NOMO-1 treated with DMSO at 0.1 percent for 48 hours (cell line): ENCODE measurements around the gene ASB12.

Source experiments
- DNase-seq: peaks from one replicate; lab custom pipeline; 2025; ENCODE audit not compliant: unreplicated experiment; lab: John Stamatoyannopoulos, UW

The ASB12 gene

DNA sequence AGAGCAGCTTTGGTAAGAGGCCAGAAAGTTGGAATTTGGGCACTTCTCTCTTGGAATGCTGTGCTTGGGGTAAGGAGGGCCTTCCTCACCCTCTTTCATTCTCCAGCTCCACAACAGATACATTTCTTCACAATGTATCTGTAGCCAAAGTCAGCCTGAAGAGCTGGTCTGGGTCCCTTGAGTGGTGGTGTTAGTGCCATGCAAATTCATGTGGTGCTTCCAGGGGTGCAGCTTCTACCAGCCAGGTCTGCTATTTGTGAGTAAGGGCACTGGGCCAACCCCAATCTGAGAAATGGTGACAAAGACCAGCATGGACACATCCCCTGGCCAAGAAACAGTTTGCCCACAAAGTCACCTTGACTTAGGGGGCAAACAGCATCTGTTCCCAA is 42.7 kb downstream of the ASB12 start:
- DNase-seq, result no peak

DNA sequence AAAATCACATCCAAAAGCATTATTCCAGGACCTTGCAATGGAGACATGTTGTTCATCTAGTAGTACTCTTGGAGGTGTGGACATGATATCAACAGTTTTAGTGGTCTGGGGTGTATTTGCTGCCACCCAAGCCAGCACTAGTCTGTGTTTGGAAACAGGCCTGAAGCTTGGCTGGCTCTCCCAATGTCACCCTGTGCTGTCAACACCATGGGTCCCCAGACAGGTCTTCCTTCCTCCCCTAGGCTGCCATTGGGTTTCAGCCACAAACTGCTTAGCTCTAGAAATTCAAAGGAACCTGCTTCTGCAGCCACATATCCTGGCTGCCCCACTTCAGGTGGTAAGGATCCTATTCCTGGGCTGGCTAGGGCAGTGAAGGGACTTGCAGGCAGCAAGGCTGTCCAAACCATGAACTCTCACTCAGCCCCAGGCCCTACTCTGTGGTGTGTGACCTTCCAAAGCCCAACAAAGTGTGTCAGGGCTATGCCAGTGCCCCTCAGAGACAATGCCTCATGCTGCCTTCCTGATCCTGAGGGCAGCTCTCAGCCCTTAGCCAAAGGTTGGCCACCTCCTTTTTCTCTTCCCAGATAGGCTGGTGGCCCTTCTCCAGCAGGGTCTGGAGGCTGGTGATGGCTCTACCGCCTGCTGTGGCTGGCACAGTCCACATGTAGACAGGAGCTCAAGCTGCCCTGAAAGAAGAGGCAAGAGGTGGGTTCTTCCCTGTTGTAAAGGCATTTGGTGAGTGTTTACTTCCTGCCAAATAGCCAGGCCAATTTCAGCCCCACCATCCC is 43.2 kb downstream of the ASB12 start:
- DNase-seq, result no peak

DNA sequence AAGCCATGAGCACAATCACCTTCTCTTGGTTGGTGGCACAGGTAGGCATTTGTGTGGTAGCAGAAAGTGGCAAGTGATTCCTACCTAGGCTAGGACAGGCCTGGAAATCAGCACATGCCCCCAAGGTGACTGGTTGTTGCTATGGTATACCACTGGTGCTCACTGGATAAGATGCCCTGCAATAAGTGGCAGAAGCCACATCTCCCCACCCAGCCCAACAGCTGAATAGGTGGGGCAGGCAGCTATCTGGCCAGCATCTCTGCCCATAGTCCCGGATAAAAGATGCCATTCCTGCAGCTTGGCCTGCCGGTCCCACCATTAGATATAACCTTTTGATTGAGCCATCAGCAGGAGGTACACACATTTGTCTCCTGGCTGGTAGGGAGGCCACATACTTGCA is 46.0 kb downstream of the ASB12 start:
- DNase-seq, result no peak

DNA sequence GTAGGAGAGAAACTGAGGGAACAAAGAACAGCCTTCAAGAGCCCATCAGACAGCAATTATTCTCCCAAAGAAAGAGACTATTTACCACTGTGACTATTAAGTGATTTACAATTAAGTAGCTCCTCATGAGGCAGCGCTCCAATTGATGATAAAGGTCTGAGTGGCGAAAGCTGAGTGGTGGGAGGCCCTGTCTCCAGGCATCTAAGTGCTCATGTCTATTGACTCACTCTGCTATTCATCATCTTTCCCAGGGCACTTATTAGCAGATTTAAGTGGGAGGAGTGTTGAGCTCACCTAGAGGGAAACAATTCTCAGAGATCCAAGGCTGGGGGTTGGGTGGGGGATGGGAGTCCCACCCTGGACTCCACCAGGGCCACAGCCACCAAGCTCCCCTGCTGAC is 48.2 kb downstream of the ASB12 start:
- no peak for DNase-seq

DNA sequence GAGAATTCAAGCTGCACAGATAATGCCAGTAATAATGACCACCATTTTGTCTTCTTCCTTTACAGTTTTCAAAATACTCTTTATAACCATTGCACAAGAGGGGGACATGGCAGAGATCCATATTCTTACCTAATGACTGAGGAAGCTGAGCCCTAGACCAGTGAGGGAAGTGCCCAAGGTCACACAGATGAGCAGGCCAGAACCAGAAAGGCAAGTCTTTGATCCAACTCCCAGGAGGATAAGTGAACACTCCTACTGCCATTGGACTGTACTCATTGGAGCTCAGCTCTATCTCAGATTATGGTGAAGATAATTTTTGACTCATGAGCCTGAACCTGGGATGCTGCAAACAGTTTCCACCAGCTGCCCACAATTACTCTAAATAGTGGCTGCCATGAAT is 53.5 kb downstream of the ASB12 start:
- DNase-seq, result no peak
